ENCODE results near the gene STRIT1. TPM values are rescaled to one million over a fixed set of nuclear protein-coding genes. Genes with fewer than 3 reads are reported as not detected.

The STRIT1 gene
- total RNA-seq, 1 donor from 2014 or later = 0.79 TPM

DNA sequence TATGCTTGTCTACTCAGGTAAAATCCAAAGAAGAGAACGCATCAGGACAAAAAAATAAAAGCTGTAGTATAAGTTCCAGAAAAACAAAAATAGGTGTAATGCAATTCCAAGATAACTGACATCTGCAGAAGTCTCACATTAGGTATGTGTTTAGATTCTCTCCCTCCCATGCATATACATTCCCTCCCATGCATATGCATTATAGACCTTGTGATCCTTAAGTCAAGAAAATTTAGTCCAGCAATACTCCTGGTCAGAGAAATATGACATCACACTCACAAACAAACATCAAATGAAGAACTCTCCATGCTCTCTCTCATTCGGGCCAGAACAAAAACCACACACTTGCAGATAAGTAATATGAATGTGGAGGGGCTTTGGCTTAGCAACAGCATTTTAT lies 25.3 kb upstream of the STRIT1 start:
- intact Hi-C loops (cut with micrococcal nuclease) = no loop called here

DNA sequence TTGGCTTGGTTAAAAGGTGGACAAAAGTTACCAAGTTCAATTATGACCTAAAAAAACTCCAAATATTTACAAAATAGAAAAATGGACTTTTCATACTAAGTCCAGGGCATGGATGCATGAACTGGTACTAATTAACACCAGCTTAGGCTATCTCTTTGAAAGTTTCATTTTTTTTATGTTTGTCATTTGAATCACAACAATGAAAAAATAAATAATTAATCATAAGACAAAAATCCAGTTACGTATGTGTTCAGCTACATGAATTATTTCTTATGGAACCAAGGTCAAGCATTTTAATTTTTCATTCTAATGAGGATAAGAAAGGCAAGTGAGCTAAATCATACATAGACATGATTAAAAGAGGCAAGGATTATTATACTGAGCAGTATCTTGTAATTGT lies 23.7 kb upstream of the STRIT1 start:
- no peak for DNase-seq
- ATAC-seq = no peak
- intact Hi-C loops (cut with micrococcal nuclease) = no loop called here

More for the DNA sequence above, 25.3 kb upstream of the STRIT1 start:
- no peak for DNase-seq
- no peak for ATAC-seq

GRCh38 chr3:155316426-155316825 lies 22.9 kb upstream of the STRIT1 start:
- peak; percentile 74 for ATAC-seq
- no peak for DNase-seq
- intact Hi-C loops (cut with micrococcal nuclease) = no loop called here

DNA sequence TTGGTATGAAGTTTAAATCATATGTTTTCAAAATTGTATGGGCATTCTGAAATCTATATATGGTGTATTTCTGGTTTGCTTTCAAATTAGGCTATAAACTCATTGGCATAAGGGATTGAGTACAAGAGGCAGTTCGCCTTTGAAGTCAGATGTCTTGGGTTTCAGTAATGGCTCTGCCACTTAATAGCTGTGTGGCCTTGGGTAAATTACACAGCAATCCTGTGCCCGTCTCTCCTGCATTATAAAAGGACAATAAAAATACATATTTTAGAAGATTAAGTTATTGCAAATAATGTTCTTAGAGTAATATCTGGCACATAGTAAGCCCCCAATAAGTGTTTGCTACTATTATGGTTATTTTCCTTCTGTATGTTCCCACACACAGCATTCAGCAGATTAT lies 20.4 kb upstream of the STRIT1 start:
- DNase-seq (no peak), ATAC-seq (no peak)
- intact Hi-C loops (cut with micrococcal nuclease) = no loop called here

DNA sequence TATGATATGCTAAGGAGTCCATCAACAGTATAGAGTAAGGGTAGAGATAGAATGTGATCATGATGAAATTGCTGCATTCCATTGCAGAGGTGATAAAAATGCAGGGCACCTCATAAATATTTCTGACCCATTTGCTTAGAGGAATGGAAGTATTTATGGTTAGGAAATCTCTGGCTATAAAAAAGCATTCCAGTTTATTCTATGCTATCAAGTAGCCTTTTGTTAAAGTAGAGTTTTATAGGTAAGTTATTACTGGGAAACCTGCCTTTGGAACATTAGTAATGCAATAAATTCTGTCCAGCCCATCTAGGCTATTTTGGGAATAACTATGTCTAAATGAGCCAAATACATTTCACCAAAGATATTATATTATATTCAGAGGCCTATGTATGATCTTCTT lies 19.8 kb upstream of the STRIT1 start:
- no peak for ATAC-seq
- intact Hi-C loops (cut with micrococcal nuclease) = no loop called here
- DNase-seq = no peak

DNA sequence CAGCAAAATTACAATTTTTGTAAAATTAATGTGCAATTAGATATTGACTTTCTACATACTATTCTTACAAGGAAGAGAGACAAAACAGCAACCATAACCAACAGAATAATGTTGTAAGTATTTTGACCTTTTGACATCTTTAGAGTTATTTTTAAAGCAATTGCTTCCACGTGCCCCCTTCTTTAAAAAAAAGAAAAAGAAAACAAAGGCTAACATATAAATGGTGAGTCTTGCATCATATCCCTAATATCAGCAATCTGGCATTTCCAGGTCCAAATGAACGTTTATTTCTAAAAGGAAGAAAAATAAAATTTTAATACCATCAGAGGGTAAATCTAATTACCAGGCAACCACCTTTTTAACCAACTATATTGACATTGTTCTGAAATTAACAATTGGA lies 19.3 kb upstream of the STRIT1 start:
- DNase-seq (no peak), ATAC-seq (no peak)
- intact Hi-C loops (cut with micrococcal nuclease) = no loop called here

DNA sequence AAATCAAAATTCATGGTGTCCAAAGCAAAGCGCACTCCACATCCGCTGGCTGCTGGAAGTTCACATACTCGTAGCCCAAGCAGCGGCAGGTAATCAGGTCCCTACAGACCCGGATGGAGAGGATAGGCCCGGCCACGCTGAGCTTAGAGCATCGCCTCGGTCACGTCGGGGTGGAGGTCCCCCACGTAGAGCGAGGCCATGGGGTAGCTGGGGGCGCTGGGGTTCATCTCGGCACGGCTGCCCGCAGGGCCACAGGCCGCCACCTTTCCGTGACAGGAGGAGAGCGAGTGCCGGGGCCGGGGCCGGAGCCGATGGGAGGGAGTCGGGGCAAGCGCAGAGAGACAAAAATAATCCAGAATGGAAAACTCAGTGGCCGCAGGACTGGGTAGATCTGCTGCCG lies 16.1 kb upstream of the STRIT1 start:
- no peak for DNase-seq
- no peak for ATAC-seq
- intact Hi-C loops (cut with micrococcal nuclease) = no loop called here

- DNase-seq = no peak
- ATAC-seq = no peak
- intact Hi-C loops (cut with micrococcal nuclease) = no loop called here
Observed at GRCh38 chr3:155308831-155309230, 15.3 kb upstream of the STRIT1 start.

DNA sequence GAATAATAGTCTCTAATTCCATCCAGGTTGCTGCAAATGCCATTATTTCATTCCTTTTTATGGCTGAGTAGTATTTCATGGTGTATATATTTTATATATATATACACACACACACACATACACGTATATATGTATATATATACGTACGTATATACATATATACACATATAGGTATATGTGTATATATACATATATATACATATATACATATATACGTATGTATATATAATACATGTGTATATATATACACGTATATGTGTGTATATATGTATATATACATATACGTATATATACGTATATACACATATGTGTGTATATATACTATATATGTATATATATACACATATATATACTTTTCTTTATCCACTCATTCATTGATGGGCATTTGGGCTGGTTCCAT lies 13.7 kb upstream of the STRIT1 start:
- ATAC-seq (no peak), DNase-seq (no peak)
- intact Hi-C loops (cut with micrococcal nuclease) = no loop called here

DNA sequence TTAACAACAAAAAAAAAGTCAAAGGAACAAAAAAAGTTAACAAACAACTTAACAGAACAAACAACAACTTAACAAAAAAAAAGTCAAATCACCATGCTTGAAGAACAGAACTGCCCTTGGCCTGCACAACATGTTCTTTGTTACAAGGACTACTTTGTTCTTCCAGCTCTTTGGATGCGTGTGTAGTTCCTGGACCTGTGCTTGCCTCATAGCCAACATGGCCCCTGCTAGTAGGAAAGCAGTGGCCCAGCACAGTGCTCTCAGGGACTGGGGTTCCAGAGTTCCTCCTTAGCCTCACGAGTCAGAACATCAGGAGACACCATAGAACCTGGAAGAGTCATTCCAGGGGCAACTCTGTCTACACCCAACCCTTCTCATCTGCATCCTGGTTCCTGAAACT lies 10.9 kb upstream of the STRIT1 start:
- ATAC-seq (no peak), DNase-seq (no peak)
- intact Hi-C loops (cut with micrococcal nuclease) = no loop called here

DNA sequence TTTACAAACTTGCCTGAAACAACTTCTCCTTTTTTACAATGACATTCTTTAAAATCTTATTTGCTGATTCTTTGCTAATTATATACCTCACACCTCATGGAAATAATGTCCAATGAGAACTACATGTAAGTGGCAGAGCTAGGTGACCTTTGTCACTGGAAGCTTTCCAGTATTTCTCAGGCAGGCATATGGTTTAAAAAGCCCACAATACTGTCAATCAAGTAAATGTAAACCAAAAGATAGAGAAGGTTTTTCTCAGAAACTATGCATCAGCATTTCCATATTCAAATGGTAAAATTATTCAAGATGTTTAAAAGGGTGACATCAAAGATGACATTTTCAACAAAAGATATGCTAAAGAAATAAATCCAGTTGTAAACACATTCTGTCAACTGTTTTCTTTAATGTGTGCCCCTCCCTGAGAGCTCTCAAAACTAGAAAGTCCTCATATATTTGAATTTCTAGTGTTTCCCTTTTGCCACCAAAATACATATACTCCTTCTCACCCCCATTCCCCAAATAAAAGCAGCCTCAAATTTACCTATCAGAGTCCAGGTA lies 10.1 kb upstream of the STRIT1 start:
- DNase-seq (no peak), ATAC-seq (no peak)
- intact Hi-C loops (cut with micrococcal nuclease) = no loop called here

DNA sequence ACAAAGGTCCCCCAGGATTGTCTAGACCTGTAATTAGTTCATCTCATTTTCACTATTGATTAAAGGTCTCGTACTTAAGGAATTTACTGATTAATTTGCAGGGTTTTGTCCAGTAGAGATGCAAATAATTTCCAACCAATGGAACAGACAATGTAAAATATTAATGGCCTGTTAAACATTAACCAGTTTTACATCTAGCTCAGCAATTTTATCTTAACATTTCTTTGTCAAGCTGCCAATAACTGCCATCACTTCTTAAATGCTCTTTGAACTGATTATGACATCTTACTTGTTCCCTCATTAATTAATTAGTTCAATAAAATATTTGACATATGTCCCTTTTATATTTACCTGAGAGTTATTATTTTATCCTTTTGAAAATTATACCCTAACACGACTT lies 9.4 kb upstream of the STRIT1 start:
- DNase-seq = no peak
- no peak for ATAC-seq
- intact Hi-C loops (cut with micrococcal nuclease) = no loop called here

GRCh38 chr3:155302481-155302880 lies 9.0 kb upstream of the STRIT1 start:
- DNase-seq = no peak
- no peak for ATAC-seq
- intact Hi-C loops (cut with micrococcal nuclease) = no loop called here

DNA sequence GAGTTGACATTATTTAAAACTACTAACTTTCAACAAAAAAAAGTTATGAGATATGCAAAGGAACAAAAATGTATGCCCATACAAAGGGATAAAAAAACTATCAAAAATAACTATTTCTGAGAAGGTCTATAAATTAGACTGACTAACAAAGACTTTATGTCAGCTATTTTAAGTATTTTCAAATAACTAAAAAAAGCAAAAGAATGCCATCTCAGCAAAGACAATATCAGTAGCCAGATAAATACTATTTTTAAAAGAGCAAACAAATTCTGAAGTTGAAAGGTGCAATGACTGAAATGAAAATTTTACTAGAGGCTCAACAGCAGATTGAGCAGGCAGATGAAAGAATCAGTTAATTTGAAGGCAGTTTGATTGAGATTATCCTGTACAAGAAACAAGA lies 3.6 kb upstream of the STRIT1 start:
- intact Hi-C loops (cut with micrococcal nuclease) = no loop called here
- DNase-seq (no peak), ATAC-seq (no peak)

DNA sequence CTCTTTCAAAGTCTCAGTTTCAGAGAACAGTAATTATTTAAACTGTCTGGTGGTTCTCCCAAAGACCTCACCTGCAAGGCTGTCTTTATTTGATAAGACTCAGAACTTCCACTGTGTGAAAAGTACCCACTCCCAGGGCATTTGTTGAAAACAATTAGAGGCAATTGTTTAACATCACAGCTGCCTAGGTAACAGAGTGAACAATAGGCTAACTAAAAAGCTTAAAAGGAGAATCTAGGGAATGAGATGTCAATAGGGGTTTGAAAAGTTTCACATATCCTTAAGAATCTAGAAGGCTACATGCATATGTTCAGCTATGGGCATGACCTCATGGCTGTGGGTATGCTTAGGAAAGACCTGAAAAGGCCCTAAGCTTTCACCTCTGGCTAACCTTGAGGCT lies 2.9 kb upstream of the STRIT1 start:
- DNase-seq (no peak), ATAC-seq (no peak)
- intact Hi-C loops (cut with micrococcal nuclease) = no loop called here

DNA sequence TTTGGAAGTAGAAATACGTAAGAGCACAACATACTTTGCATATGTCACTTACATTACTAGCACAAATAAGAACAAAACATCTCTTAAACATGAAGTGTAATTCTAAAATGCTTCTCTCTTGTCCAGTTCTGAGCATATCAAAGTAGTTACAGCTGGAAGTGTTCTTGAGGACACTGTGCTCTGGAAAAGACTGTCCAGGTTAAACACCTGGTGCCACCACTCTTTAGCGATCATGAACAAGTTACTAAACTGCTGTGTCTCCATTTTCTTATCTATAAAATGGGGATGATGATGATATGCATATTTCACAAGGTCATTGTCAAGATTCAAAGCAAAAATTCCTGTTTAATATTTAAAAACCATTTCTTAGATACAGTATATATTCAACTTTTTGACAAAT lies 790 bp downstream of the STRIT1 start:
- no peak for DNase-seq
- ATAC-seq = no peak

DNA sequence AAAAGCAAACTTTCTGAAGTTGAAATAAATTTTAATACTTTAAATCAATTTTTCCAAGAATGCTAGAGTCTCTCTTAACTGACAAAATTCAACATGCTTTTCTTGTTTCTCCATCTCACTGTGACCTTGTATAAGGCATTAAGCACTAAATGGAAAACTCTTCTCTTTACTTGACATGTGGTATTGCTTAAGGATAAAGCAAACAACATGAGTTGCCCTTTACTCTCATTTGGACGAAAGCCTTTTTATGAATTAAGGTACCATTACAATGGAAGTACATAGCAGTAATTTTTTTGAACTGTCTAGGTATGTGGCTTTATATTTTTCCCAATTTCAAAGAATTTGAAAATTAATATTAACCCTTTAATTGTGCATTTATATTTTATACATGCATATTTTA lies 1.4 kb downstream of the STRIT1 start:
- intact Hi-C loops (cut with micrococcal nuclease) = no loop called here
- DNase-seq = no peak
- ATAC-seq = no peak

More for the DNA sequence above, 790 bp downstream of the STRIT1 start:
- intact Hi-C loops (cut with micrococcal nuclease) = no loop called here

GRCh38 chr3:155286736-155287135 lies 6.7 kb downstream of the STRIT1 start:
- ATAC-seq (no peak), DNase-seq (no peak)
- intact Hi-C loops (cut with micrococcal nuclease) = no loop called here

GRCh38 chr3:155285936-155286335 lies 7.5 kb downstream of the STRIT1 start:
- no peak for DNase-seq
- no peak for ATAC-seq
- intact Hi-C loops (cut with micrococcal nuclease) = no loop called here

GRCh38 chr3:155283092-155284056 lies 10.1 kb downstream of the STRIT1 start:
- no peak for DNase-seq
- intact Hi-C loops (cut with micrococcal nuclease) = no loop called here
- ATAC-seq = no peak

All from left ventricle myocardium superior (tissue), 1 donor.